Measurements from ENCODE around the gene CLDN20.

CLDN20 gene

DNA sequence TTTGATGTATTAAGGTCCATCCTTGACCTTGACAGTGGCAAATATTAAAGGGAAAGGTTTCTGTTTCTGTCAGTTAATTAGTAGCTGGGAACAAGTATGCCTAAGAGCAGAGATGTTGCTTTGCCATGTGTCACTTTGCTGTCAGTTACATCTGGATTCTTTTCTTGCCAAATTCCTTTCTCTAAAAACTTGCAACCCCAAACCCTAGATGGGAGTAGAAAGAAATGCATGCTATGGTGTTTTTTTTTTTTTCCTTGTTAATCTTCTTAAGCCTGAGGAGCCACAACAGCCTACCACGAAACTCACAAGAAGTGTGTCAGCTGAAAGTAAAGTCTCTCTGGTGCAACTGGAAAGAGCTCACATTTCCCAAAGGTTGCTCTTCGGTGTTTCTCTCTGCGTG is 18.0 kb upstream of the CLDN20 start:
- peaks cover 0 to 48% of the 10 kb centered on the region in 2 experiments; a peak in 2 of 3 replicates for H3K36me3 ChIP-seq (ENCODE audit: control insufficient read depth in 2 of 2, insufficient read depth in 1 of 2, low read length in 2 of 2)
- H3K4me3 ChIP-seq (ENCODE audit: low read depth, low read length) = no peak overlapping the region
- ChIA-PET POLR2A (no interaction called here), CTCF (interaction anchor here (0.6 to 1.5 kb wide), 2 partner anchors 68 to 387 kb away, joined by 3 to 5 read pairs; no protein-coding TSS in a partner anchor)
- no peaks in the 10 kb centered on the region for H3K4me1 ChIP-seq (ENCODE audit: control insufficient read depth, insufficient read depth, low read length)
- no peak overlapping the region for H3K27ac ChIP-seq (ENCODE audit: extremely low read depth, low read depth, low read length)
- H3K9me3 ChIP-seq (ENCODE audit: control insufficient read depth, insufficient read depth, low read depth, low read length) = no peaks in the 10 kb centered on the region
- TF ChIP-seq ZNF184 (tag by site-specific recombination; IDR thresholded peaks at IDR 0.05) = no peak
- TF ChIP-seq REPIN1 (tag by site-specific recombination; IDR thresholded peaks at IDR 0.05; ENCODE audit: low read depth) = no peak
- no peak for TF ChIP-seq GLI2 (tag by site-specific recombination; IDR thresholded peaks at IDR 0.05; ENCODE audit: borderline replicate concordance, low read depth)
- TF ChIP-seq ZNF621 (tag by site-specific recombination; IDR thresholded peaks at IDR 0.05) = no peak
- TF ChIP-seq ZBTB8A (tag by site-specific recombination; IDR thresholded peaks at IDR 0.05) = no peak
- no peak for TF ChIP-seq PRDM1 (tag by site-specific recombination; IDR thresholded peaks at IDR 0.05)
- no peak for TF ChIP-seq ZFP69B (tag by site-specific recombination; IDR thresholded peaks at IDR 0.05)
- TF ChIP-seq ZNF19 (tag by site-specific recombination; IDR thresholded peaks at IDR 0.05; ENCODE audit: low read depth) = no peak
- TF ChIP-seq ZNF2 (tag by site-specific recombination; IDR thresholded peaks at IDR 0.05) = no peak
- TF ChIP-seq ZNF416 (tag by site-specific recombination; IDR thresholded peaks at IDR 0.05) = no peak
- no peak for TF ChIP-seq YY2 (tag by site-specific recombination; IDR thresholded peaks at IDR 0.05)
- TF ChIP-seq FEZF1 (tag by site-specific recombination; IDR thresholded peaks at IDR 0.05) = no peak
- no peak for TF ChIP-seq ZNF701 (tag by site-specific recombination; IDR thresholded peaks at IDR 0.05)
- no peak for TF ChIP-seq RBAK (tag by site-specific recombination; IDR thresholded peaks at IDR 0.05)

DNA sequence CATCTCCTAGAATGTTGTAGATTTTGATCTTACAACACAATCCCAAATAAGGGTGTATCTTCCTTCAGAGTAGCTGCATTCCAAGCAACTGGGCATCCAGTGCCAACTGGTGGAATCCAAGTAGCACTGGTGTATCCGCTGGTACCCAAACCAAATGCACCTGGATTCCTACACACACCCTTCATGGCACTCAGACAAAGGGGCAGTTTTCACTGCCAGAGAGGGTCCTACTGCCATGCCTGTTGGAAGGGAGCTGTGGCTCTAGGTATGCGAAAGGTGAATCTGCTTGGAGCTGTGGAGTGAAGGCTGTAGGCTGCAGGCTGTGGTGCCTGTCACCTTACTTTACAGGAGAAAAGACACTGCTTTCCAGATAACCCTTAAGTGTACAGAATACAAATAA is 17.0 kb upstream of the CLDN20 start:
- POLR2A ChIA-PET = no interaction called here
- CTCF ChIA-PET = interaction anchor here (2.3 to 2.5 kb wide), 2 partner anchors 69 to 319 kb away, joined by 8 to 28 read pairs; no protein-coding TSS in a partner anchor
- no peaks in the 10 kb centered on the region for H3K4me1 ChIP-seq (ENCODE audit: control insufficient read depth, insufficient read depth, low read length)
- H3K27ac ChIP-seq (ENCODE audit: extremely low read depth, low read depth, low read length) = no peak overlapping the region
- H3K4me3 ChIP-seq (ENCODE audit: low read depth, low read length) = no peak overlapping the region
- peaks cover 0 to 51% of the 10 kb centered on the region in 2 experiments; a peak in 2 of 3 replicates for H3K36me3 ChIP-seq (ENCODE audit: control insufficient read depth in 2 of 2, insufficient read depth in 1 of 2, low read length in 2 of 2)
- H3K9me3 ChIP-seq (ENCODE audit: control insufficient read depth, insufficient read depth, low read depth, low read length) = no peaks in the 10 kb centered on the region
- TF ChIP-seq, protein P1, sequence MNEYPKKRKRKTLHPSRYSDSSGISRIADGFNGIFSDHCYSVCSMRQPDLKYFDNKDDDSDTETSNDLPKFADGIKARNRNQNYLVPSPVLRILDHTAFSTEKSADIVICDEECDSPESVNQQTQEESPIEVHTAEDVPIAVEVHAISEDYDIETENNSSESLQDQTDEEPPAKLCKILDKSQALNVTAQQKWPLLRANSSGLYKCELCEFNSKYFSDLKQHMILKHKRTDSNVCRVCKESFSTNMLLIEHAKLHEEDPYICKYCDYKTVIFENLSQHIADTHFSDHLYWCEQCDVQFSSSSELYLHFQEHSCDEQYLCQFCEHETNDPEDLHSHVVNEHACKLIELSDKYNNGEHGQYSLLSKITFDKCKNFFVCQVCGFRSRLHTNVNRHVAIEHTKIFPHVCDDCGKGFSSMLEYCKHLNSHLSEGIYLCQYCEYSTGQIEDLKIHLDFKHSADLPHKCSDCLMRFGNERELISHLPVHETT (tag by site-specific recombination; IDR thresholded peaks at IDR 0.05) = no peak
- no peak for TF ChIP-seq ZNF596 (tag by site-specific recombination; IDR thresholded peaks at IDR 0.05)
- TF ChIP-seq SP7 (tag by site-specific recombination; IDR thresholded peaks at IDR 0.05) = no peak
- TF ChIP-seq, protein P2, sequence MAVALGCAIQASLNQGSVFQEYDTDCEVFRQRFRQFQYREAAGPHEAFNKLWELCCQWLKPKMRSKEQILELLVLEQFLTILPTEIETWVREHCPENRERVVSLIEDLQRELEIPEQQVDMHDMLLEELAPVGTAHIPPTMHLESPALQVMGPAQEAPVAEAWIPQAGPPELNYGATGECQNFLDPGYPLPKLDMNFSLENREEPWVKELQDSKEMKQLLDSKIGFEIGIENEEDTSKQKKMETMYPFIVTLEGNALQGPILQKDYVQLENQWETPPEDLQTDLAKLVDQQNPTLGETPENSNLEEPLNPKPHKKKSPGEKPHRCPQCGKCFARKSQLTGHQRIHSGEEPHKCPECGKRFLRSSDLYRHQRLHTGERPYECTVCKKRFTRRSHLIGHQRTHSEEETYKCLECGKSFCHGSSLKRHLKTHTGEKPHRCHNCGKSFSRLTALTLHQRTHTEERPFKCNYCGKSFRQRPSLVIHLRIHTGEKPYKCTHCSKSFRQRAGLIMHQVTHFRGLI (tag by site-specific recombination; IDR thresholded peaks at IDR 0.05) = no peak
- TF ChIP-seq, protein P3, sequence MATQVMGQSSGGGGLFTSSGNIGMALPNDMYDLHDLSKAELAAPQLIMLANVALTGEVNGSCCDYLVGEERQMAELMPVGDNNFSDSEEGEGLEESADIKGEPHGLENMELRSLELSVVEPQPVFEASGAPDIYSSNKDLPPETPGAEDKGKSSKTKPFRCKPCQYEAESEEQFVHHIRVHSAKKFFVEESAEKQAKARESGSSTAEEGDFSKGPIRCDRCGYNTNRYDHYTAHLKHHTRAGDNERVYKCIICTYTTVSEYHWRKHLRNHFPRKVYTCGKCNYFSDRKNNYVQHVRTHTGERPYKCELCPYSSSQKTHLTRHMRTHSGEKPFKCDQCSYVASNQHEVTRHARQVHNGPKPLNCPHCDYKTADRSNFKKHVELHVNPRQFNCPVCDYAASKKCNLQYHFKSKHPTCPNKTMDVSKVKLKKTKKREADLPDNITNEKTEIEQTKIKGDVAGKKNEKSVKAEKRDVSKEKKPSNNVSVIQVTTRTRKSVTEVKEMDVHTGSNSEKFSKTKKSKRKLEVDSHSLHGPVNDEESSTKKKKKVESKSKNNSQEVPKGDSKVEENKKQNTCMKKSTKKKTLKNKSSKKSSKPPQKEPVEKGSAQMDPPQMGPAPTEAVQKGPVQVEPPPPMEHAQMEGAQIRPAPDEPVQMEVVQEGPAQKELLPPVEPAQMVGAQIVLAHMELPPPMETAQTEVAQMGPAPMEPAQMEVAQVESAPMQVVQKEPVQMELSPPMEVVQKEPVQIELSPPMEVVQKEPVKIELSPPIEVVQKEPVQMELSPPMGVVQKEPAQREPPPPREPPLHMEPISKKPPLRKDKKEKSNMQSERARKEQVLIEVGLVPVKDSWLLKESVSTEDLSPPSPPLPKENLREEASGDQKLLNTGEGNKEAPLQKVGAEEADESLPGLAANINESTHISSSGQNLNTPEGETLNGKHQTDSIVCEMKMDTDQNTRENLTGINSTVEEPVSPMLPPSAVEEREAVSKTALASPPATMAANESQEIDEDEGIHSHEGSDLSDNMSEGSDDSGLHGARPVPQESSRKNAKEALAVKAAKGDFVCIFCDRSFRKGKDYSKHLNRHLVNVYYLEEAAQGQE (tag by site-specific recombination; IDR thresholded peaks at IDR 0.05) = no peak
- TF ChIP-seq, protein P4, sequence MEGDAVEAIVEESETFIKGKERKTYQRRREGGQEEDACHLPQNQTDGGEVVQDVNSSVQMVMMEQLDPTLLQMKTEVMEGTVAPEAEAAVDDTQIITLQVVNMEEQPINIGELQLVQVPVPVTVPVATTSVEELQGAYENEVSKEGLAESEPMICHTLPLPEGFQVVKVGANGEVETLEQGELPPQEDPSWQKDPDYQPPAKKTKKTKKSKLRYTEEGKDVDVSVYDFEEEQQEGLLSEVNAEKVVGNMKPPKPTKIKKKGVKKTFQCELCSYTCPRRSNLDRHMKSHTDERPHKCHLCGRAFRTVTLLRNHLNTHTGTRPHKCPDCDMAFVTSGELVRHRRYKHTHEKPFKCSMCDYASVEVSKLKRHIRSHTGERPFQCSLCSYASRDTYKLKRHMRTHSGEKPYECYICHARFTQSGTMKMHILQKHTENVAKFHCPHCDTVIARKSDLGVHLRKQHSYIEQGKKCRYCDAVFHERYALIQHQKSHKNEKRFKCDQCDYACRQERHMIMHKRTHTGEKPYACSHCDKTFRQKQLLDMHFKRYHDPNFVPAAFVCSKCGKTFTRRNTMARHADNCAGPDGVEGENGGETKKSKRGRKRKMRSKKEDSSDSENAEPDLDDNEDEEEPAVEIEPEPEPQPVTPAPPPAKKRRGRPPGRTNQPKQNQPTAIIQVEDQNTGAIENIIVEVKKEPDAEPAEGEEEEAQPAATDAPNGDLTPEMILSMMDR (tag by site-specific recombination; IDR thresholded peaks at IDR 0.05) = no peak
- TF ChIP-seq ZNF600 (tag by site-specific recombination; IDR thresholded peaks at IDR 0.05) = no peak
- no peak for TF ChIP-seq YY1 (tag by site-specific recombination; IDR thresholded peaks at IDR 0.05)
- TF ChIP-seq, protein P5, sequence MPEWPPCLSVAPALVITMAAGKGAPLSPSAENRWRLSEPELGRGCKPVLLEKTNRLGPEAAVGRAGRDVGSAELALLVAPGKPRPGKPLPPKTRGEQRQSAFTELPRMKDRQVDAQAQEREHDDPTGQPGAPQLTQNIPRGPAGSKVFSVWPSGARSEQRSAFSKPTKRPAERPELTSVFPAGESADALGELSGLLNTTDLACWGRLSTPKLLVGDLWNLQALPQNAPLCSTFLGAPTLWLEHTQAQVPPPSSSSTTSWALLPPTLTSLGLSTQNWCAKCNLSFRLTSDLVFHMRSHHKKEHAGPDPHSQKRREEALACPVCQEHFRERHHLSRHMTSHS (tag by site-specific recombination; IDR thresholded peaks at IDR 0.05) = no peak
